ENCODE results near the gene SOS1. TPM values are rescaled to one million over a fixed set of nuclear protein-coding genes. Genes with fewer than 3 reads are reported as not detected.

Gene SOS1
- total and polyA plus RNA-seq, 2 donors (not counting 3 experiments of a cell fraction or from before 2014, with no cell fraction given): 22.2 to 32.5 TPM

GRCh38 chr2:38934742-38935141 is 186.1 kb downstream of the SOS1 start:
- no peak for DNase-seq (ENCODE audit: low read depth, low spot score)
- Histone ChIP-seq H3K4me3 (replicated peaks in 1 of 3; ENCODE audit: insufficient read depth in 1 of 3, low read depth in 1 of 3, low read length in 3 of 3) (no peak overlapping the region), H3K9me1 (replicated peaks; ENCODE audit: control insufficient read depth, extremely low read depth, insufficient read depth, low read length) (no peaks in the 10 kb centered on the region), H2AFZ (ENCODE audit: low read depth, low read length) (no peak overlapping the region), H3K36me3 (ENCODE audit: control insufficient read depth in 2 of 2, extremely low read depth in 1 of 2, insufficient read depth in 2 of 2, low read length in 2 of 2) (no peaks in the 10 kb centered on the region), H3K27ac (ENCODE audit: insufficient read depth, low read depth, low read length) (no peak overlapping the region), H4K20me1 (replicated peaks; ENCODE audit: control insufficient read depth, extremely low read depth, insufficient read depth, low read length) (no peaks in the 10 kb centered on the region), H3K4me1 (ENCODE audit: control insufficient read depth, extremely low read depth, insufficient read depth, low read length) (no peaks in the 10 kb centered on the region), H3K9me3 (replicated peaks; ENCODE audit: control insufficient read depth, insufficient read depth, low read length) (no peaks in the 10 kb centered on the region), H3K27me3 (ENCODE audit: control insufficient read depth in 2 of 2, insufficient read depth in 2 of 2, low read length in 2 of 2) (peaks cover 0 to 2% of the 10 kb centered on the region in 2 experiments), H3K79me2 (ENCODE audit: control insufficient read depth, insufficient read depth, low read length) (no peaks in the 10 kb centered on the region), H3K4me2 (ENCODE audit: insufficient read depth, low read length) (no peak overlapping the region), H3K9ac (replicated peaks; ENCODE audit: extremely low read depth, insufficient read depth, low read length) (no peak overlapping the region)
- no peak for FAIRE-seq
- ChIA-PET CTCF (no interaction called here), POLR2A (no interaction called here)
- dilution Hi-C loops (cut with MboI; ENCODE audit: extremely low pct_ligation_motif_present, low sequenced_read_pairs) (no loop called here), intact Hi-C loops (cut with micrococcal nuclease) (no loop called here)
- TF ChIP-seq FOS (IDR thresholded peaks at IDR 0.05; ENCODE audit: borderline replicate concordance, insufficient read depth, low read length) (no peak), EZH2 (IDR thresholded peaks at IDR 0.05; ENCODE audit: borderline replicate concordance, low read depth, low read length, severe bottlenecking) (no peak), JUN (IDR thresholded peaks at IDR 0.05; ENCODE audit: borderline replicate concordance, insufficient read depth, insufficient read length, low read depth) (no peak), GATA2 (IDR thresholded peaks at IDR 0.05; ENCODE audit: insufficient read depth, insufficient read length, low read depth, low read length) (no peak), CTCF (IDR thresholded peaks at IDR 0.05; ENCODE audit: extremely low read depth in 1 of 2, insufficient read depth in 1 of 2, low read depth in 1 of 2, low read length in 2 of 2) (no peak), MYC (IDR thresholded peaks at IDR 0.05; ENCODE audit: low read depth, low read length) (no peak), MAX (IDR thresholded peaks at IDR 0.05; ENCODE audit: insufficient read depth, insufficient read length) (no peak), POLR2A (IDR thresholded peaks at IDR 0.05; ENCODE audit: low read depth, low read length) (no peak), POLR2AphosphoS5 (IDR thresholded peaks at IDR 0.05; ENCODE audit: insufficient read depth, low read depth, low read length) (no peak)
- BruUV-seq (replicated peaks): no TSS peak
